Nephron (organoid): ENCODE results near the gene MARVELD3.

Experiments used
- H3K27ac Mint-ChIP-seq, 3 experiments: 2 replicates each; pipeline ENCODE4 v1.8.0; 2020; ENCODE audit warnings: mixed read lengths in 3 of 3, mild to moderate bottlenecking in 2 of 3, moderate library complexity in 1 of 3
- H3K27me3 Mint-ChIP-seq: 2 replicates; pipeline ENCODE4 v1.8.0; 2021; ENCODE audit warnings: low read depth, mild to moderate bottlenecking, moderate library complexity, mixed read lengths
- H3K36me3 Mint-ChIP-seq: 2 replicates; pipeline ENCODE4 v1.8.0; 2020; ENCODE audit warnings: low read depth, mixed read lengths
- H3K4me1 Mint-ChIP-seq: 2 replicates; pipeline ENCODE4 v1.8.0; 2020; ENCODE audit warnings: mixed read lengths
- H3K4me3 Mint-ChIP-seq, 3 experiments: 2 replicates each; pipeline ENCODE4 v1.8.0; 2020; ENCODE audit warnings: mild to moderate bottlenecking in 3 of 3, mixed read lengths in 3 of 3, moderate library complexity in 2 of 3
- H3K9me3 Mint-ChIP-seq: 2 replicates; pipeline ENCODE4 v1.8.0; 2020; ENCODE audit warnings: mixed read lengths
- CTCF ChIP-seq, 3 experiments: fragments of 200-600 bp; sonication (generic); IDR thresholded peaks; one replicate each; pipeline ENCODE4 v1.5.0; 2021; ENCODE audit warnings: antibody characterized with exemption in 3 of 3; ENCODE audit not compliant: unreplicated experiment in 3 of 3

Gene MARVELD3

GRCh38 chr16:71666264-71666663 lies 40.3 kb downstream of the MARVELD3 start:
- Mint-ChIP-seq H3K36me3 (peaks cover 64% of the 10 kb centered on the region), H3K27ac (no peak overlapping the region), H3K9me3 (no peaks in the 10 kb centered on the region), H3K4me3 (no peak overlapping the region), H3K27me3 (no peaks in the 10 kb centered on the region), H3K4me1 (no peaks in the 10 kb centered on the region)
- TF ChIP-seq CTCF (IDR thresholded peaks at IDR 0.05; ENCODE audit: unreplicated experiment in 3 of 3): no peak

- Mint-ChIP-seq H3K27me3 (no peaks in the 10 kb centered on the region), H3K27ac (peak overlapping the region in 1 of 3 experiments; percentile 7), H3K36me3 (peaks cover 63% of the 10 kb centered on the region), H3K9me3 (no peaks in the 10 kb centered on the region), H3K4me3 (no peak overlapping the region), H3K4me1 (peaks cover 4% of the 10 kb centered on the region)
- no peak for TF ChIP-seq CTCF (IDR thresholded peaks at IDR 0.05; ENCODE audit: unreplicated experiment in 3 of 3)
Observed at GRCh38 chr16:71666928-71667707, 41.1 kb downstream of the MARVELD3 start.

GRCh38 chr16:71669926-71670536 lies 44.0 kb downstream of the MARVELD3 start:
- H3K4me3 Mint-ChIP-seq: no peak overlapping the region
- no peak for TF ChIP-seq CTCF (IDR thresholded peaks at IDR 0.05; ENCODE audit: unreplicated experiment in 3 of 3)
- no peaks in the 10 kb centered on the region for H3K27me3 Mint-ChIP-seq
- H3K9me3 Mint-ChIP-seq: no peaks in the 10 kb centered on the region
- H3K27ac Mint-ChIP-seq: peak overlapping the region in 1 of 3 experiments; percentile 2
- H3K4me1 Mint-ChIP-seq: peaks cover 5% of the 10 kb centered on the region
- H3K36me3 Mint-ChIP-seq: peaks cover 69% of the 10 kb centered on the region

- H3K4me3 Mint-ChIP-seq: no peak overlapping the region
- peak overlapping the region in 1 of 3 experiments; percentile 2 for H3K27ac Mint-ChIP-seq
- no peak for TF ChIP-seq CTCF (IDR thresholded peaks at IDR 0.05; ENCODE audit: unreplicated experiment in 3 of 3)
- peaks cover 5% of the 10 kb centered on the region for H3K4me1 Mint-ChIP-seq
- peaks cover 74% of the 10 kb centered on the region for H3K36me3 Mint-ChIP-seq
- no peaks in the 10 kb centered on the region for H3K9me3 Mint-ChIP-seq
- H3K27me3 Mint-ChIP-seq: no peaks in the 10 kb centered on the region
Observed at GRCh38 chr16:71670537-71670936, 44.6 kb downstream of the MARVELD3 start.

- no peaks in the 10 kb centered on the region for H3K27me3 Mint-ChIP-seq
- no peak for TF ChIP-seq CTCF (IDR thresholded peaks at IDR 0.05; ENCODE audit: unreplicated experiment in 3 of 3)
- H3K4me3 Mint-ChIP-seq: no peak overlapping the region
- peaks cover 8% of the 10 kb centered on the region for H3K4me1 Mint-ChIP-seq
- peaks cover 74% of the 10 kb centered on the region for H3K36me3 Mint-ChIP-seq
- H3K9me3 Mint-ChIP-seq: no peaks in the 10 kb centered on the region
- H3K27ac Mint-ChIP-seq: no peak overlapping the region
Observed at GRCh38 chr16:71671165-71671564, 45.2 kb downstream of the MARVELD3 start.
